Liver (tissue), 3 donors: ENCODE data around the gene EFCAB12.

Experiments used
- EGR1 ChIP-seq, 2 donors: IDR thresholded peaks; 2 replicates each; pipeline ENCODE4 v1.6.1; 2016 to 2018; ENCODE audit warnings: antibody characterized with exemption in 2 of 2, low read depth in 2 of 2
- GABPA ChIP-seq, 2 donors: IDR thresholded peaks in 1 of 2; conservative IDR thresholded peaks in 1 of 2; 2 replicates each; pipeline ENCODE4 v1.6.1; 2016; ENCODE audit warnings: antibody characterized with exemption in 2 of 2, mild to moderate bottlenecking in 1 of 2, moderate library complexity in 1 of 2
- HNF4G ChIP-seq: IDR thresholded peaks from 2 replicates; pipeline ENCODE4 v1.6.1; 2016; ENCODE audit warnings: antibody characterized with exemption
- JUND ChIP-seq, 2 donors: IDR thresholded peaks; 2 replicates each; pipeline ENCODE4 v1.6.1; 2016; ENCODE audit warnings: antibody characterized with exemption in 2 of 2
- MAX ChIP-seq: IDR thresholded peaks from 2 replicates; pipeline ENCODE4 v1.6.1; 2016; ENCODE audit warnings: antibody characterized with exemption
- RXRA ChIP-seq, 2 donors: IDR thresholded peaks; 2 replicates each; pipeline ENCODE4 v1.6.1; 2017 to 2018; ENCODE audit warnings: antibody characterized with exemption in 2 of 2, mild to moderate bottlenecking in 1 of 2
- YY1 ChIP-seq: IDR thresholded peaks from 2 replicates; pipeline ENCODE4 v1.6.1; 2016; ENCODE audit warnings: antibody characterized with exemption, mild to moderate bottlenecking
- ZBTB33 ChIP-seq: IDR thresholded peaks from 2 replicates; pipeline ENCODE4 v1.6.1; 2016; ENCODE audit warnings: antibody characterized with exemption
- TF ChIP-seq, protein P1 (sequence below): fragments of 150-350 bp; IDR thresholded peaks from 2 replicates; pipeline ENCODE4 v1.5.1; 2017; ENCODE audit warnings: improper control_type of control experiment, low read depth, low read length; ENCODE audit not compliant: missing input control
- TF ChIP-seq, protein P2 (sequence below): IDR thresholded peaks from 2 replicates; pipeline ENCODE4 v1.6.1; 2016; ENCODE audit warnings: antibody characterized with exemption, mild to moderate bottlenecking
- donor health status: healthy.
- donor health status: healthy.

- TF ChIP-seq, protein P1, sequence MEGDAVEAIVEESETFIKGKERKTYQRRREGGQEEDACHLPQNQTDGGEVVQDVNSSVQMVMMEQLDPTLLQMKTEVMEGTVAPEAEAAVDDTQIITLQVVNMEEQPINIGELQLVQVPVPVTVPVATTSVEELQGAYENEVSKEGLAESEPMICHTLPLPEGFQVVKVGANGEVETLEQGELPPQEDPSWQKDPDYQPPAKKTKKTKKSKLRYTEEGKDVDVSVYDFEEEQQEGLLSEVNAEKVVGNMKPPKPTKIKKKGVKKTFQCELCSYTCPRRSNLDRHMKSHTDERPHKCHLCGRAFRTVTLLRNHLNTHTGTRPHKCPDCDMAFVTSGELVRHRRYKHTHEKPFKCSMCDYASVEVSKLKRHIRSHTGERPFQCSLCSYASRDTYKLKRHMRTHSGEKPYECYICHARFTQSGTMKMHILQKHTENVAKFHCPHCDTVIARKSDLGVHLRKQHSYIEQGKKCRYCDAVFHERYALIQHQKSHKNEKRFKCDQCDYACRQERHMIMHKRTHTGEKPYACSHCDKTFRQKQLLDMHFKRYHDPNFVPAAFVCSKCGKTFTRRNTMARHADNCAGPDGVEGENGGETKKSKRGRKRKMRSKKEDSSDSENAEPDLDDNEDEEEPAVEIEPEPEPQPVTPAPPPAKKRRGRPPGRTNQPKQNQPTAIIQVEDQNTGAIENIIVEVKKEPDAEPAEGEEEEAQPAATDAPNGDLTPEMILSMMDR: no peak
- no peak for TF ChIP-seq HNF4G
- TF ChIP-seq GABPA (IDR thresholded peaks at IDR 0.05 in 1 of 2, conservative IDR thresholded peaks at IDR 0.05 in 1 of 2): no peak
- TF ChIP-seq YY1: no peak
- no peak for TF ChIP-seq ZBTB33
- TF ChIP-seq RXRA (IDR thresholded peaks at IDR 0.05): no peak
- no peak for TF ChIP-seq EGR1 (IDR thresholded peaks at IDR 0.05; ENCODE audit: low read depth in 2 of 2)
- no peak for TF ChIP-seq JUND (IDR thresholded peaks at IDR 0.05)
- TF ChIP-seq, protein P2, sequence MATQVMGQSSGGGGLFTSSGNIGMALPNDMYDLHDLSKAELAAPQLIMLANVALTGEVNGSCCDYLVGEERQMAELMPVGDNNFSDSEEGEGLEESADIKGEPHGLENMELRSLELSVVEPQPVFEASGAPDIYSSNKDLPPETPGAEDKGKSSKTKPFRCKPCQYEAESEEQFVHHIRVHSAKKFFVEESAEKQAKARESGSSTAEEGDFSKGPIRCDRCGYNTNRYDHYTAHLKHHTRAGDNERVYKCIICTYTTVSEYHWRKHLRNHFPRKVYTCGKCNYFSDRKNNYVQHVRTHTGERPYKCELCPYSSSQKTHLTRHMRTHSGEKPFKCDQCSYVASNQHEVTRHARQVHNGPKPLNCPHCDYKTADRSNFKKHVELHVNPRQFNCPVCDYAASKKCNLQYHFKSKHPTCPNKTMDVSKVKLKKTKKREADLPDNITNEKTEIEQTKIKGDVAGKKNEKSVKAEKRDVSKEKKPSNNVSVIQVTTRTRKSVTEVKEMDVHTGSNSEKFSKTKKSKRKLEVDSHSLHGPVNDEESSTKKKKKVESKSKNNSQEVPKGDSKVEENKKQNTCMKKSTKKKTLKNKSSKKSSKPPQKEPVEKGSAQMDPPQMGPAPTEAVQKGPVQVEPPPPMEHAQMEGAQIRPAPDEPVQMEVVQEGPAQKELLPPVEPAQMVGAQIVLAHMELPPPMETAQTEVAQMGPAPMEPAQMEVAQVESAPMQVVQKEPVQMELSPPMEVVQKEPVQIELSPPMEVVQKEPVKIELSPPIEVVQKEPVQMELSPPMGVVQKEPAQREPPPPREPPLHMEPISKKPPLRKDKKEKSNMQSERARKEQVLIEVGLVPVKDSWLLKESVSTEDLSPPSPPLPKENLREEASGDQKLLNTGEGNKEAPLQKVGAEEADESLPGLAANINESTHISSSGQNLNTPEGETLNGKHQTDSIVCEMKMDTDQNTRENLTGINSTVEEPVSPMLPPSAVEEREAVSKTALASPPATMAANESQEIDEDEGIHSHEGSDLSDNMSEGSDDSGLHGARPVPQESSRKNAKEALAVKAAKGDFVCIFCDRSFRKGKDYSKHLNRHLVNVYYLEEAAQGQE: no peak
- TF ChIP-seq MAX: no peak
Observed at GRCh38 chr3:129353589-129353941, 74.9 kb downstream of the EFCAB12 start.
